BLaER1 treated with 17β-estradiol and CSF1 and Interleukin-3, amounts not matched to agents 10 nM and 100 nM (cell line): Measurements from ENCODE around the gene BMP8B.
"Not testable (repeated sequence)": the region's sequence is repeated elsewhere in the genome, so short reads cannot be mapped to it uniquely, and the experiment has no call there.

Experiments used
- H3K27ac ChIP-seq, 11 experiments: shearing (Covaris generic); formaldehyde crosslinking; 2 replicates each; pipeline ENCODE4 v1.8.1; 2022
- H3K27me3 ChIP-seq, 11 experiments: shearing (Covaris generic); formaldehyde crosslinking; 2 replicates each; pipeline ENCODE4 v1.8.1; 2022
- H3K36me3 ChIP-seq, 11 experiments: shearing (Covaris generic); formaldehyde crosslinking; 2 replicates each; pipeline ENCODE4 v1.8.1; 2022
- H3K4me1 ChIP-seq, 10 experiments: shearing (Covaris generic); formaldehyde crosslinking; 2 replicates each; pipeline ENCODE4 v1.8.1; 2022
- H3K4me2 ChIP-seq, 11 experiments: shearing (Covaris generic); formaldehyde crosslinking; 2 replicates each; pipeline ENCODE4 v1.8.1; 2022
- H3K4me3 ChIP-seq, 10 experiments: shearing (Covaris generic); formaldehyde crosslinking; 2 replicates each; pipeline ENCODE4 v1.8.1; 2022
- H3K9ac ChIP-seq, 11 experiments: shearing (Covaris generic); formaldehyde crosslinking; 2 replicates each; pipeline ENCODE4 v1.8.1; 2022
- H3K9me3 ChIP-seq, 11 experiments: shearing (Covaris generic); formaldehyde crosslinking; replicated peaks in 1 of 11; 2 replicates each; pipeline ENCODE4 v1.8.1; 2022
- H4K20me1 ChIP-seq, 11 experiments: shearing (Covaris generic); formaldehyde crosslinking; 2 replicates each; pipeline ENCODE4 v1.8.1; 2022
- Cebpa-rat ChIP-seq, 11 experiments: shearing (Covaris generic); IDR thresholded peaks; 2 replicates each; pipeline ENCODE4 v1.8.1; 2022

The BMP8B gene

DNA sequence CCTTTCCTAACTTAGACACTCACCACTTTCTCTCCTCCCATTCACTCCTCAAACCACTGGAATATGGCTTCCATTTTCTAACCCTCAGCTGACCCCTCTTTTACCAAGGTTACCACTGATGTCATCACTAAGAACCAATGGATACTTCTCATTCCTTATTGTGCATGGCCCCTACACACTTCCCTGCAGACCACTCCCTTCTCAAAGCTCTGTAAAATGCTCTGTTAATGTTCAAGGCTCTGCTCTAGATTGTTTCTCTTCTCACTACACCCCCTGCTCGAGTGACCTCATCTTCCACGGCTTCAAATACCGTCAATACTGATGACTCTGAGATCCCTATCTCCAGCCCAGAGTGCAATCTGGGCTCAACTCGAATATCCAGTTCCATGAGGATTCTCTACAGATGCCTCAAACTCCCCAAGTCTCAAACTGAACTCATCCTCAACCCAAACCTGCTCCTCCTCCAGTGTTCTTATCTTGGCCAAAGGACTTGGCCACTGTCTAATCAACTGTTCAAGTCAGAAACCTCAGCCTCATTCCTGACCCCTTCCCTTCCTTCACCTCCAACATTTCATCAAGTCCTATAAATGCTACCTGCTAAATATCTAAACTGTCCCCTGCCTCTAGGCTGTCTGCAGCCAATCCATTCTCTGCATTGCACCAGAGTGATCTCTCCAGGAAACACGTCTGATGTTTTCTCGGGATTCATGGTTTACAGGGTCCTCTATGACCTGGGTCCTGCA is 41.3 kb upstream of the BMP8B start:
- H3K27me3 ChIP-seq: no peaks in the 10 kb centered on the region
- no peaks in the 10 kb centered on the region for H3K9me3 ChIP-seq
- no peak overlapping the region for H3K27ac ChIP-seq
- 0 out of 22 replicates have a peak overlapping the region, but pooled peaks of 1 of the 11 experiments have one; percentile 4 for H3K4me2 ChIP-seq
- H3K9ac ChIP-seq: no peak overlapping the region
- no peak for TF ChIP-seq Cebpa-rat (IDR thresholded peaks at IDR 0.05)
- no peak overlapping the region for H3K4me3 ChIP-seq
- peaks cover 20 to 59% (median 30%) of the 10 kb centered on the region in 10 experiments for H3K4me1 ChIP-seq
- H4K20me1 ChIP-seq: no peaks in the 10 kb centered on the region
- H3K36me3 ChIP-seq: peaks cover 0 to 8% (median 0%) of the 10 kb centered on the region in 11 experiments; a peak in 1 of 22 replicates

DNA sequence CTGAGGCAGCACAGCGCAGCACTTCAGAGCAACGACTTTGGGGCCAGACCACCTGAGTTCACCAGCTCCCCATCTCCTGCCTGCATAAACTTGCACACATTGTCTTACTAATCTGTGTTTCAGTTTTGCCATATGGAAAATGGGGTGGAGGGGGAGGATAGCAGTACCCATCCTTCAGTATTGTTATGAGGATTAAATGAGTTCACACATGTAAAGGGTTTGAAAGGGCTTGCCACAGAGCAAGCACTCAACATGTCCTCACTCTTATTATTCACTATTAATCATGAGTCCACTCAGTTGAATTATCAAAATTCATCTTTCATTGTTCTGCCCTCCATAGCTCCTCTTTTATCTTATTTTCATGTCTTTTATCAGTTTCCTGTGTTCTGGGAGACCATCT is 40.1 kb upstream of the BMP8B start:
- TF ChIP-seq Cebpa-rat (IDR thresholded peaks at IDR 0.05): no peak
- H3K27ac ChIP-seq: no peak overlapping the region
- H3K4me1 ChIP-seq: peaks cover 31 to 59% (median 36%) of the 10 kb centered on the region in 10 experiments

DNA sequence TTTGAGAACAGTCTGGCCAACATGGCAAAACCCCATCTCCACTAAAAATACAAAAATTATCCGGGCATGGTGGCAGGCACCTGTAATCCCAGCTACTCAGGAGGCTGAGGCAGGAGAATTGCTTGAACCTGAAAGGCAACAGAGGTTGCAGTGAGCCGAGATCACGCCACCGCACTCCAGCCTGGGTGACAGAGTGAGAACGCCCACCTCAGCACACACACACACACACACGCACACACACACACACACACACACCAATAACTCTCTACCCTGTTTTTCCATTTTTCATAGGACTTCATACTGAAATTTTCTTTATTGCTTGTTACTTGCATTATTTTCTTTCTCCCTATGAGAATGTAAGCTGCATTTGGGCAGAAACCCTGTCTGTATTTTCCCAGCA is 39.6 kb upstream of the BMP8B start:
- H3K9me3 ChIP-seq, H3K27ac ChIP-seq, H3K36me3 ChIP-seq, H3K4me2 ChIP-seq, H3K9ac ChIP-seq, H4K20me1 ChIP-seq, H3K27me3 ChIP-seq, H3K4me3 ChIP-seq: not testable (repeated sequence)
- peaks cover 31 to 56% (median 35%) of the 10 kb centered on the region in 10 experiments for H3K4me1 ChIP-seq

More for the DNA sequence above, 40.1 kb upstream of the BMP8B start:
- H3K4me2 ChIP-seq: no peak overlapping the region
- H3K4me3 ChIP-seq: no peak overlapping the region
- no peak overlapping the region for H3K9ac ChIP-seq
- no peaks in the 10 kb centered on the region for H3K9me3 ChIP-seq
- H3K36me3 ChIP-seq: no peaks in the 10 kb centered on the region
- H4K20me1 ChIP-seq: no peaks in the 10 kb centered on the region
- H3K27me3 ChIP-seq: no peaks in the 10 kb centered on the region

DNA sequence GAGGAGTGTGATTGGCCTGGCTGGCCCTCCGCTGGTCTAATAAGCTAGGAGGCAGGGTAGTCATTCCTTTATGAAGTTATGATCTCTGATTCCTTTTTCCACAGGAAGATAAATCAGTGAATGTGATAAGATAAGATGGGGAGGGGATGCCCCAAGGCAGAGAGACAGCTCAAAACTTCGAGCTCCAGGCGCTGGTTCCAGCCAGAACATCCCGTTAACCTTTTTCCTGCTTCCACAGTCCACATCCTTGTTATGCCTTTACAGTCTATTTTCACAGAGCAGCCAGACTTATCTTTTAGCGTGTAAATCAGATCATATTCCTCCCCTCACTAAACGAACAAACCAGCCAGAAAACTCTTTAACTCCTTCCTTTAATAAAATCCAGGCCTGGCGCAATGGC is 38.5 kb upstream of the BMP8B start:
- peak overlapping the region in 1 of 11 experiments; percentile 22; a peak in 2 of 22 replicates for H3K27ac ChIP-seq
- no peak overlapping the region for H3K9ac ChIP-seq
- H3K4me3 ChIP-seq: no peak overlapping the region
- no peak for TF ChIP-seq Cebpa-rat (IDR thresholded peaks at IDR 0.05)
- no peaks in the 10 kb centered on the region for H4K20me1 ChIP-seq
- H3K36me3 ChIP-seq: no peaks in the 10 kb centered on the region
- no peaks in the 10 kb centered on the region for H3K9me3 ChIP-seq
- no peaks in the 10 kb centered on the region for H3K27me3 ChIP-seq
- H3K4me2 ChIP-seq: peak overlapping the region in 4 of 11 experiments; percentile 65 to 82 (median 76); a peak in 4 of 22 replicates
- H3K4me1 ChIP-seq: peaks cover 25 to 46% (median 34%) of the 10 kb centered on the region in 10 experiments

DNA sequence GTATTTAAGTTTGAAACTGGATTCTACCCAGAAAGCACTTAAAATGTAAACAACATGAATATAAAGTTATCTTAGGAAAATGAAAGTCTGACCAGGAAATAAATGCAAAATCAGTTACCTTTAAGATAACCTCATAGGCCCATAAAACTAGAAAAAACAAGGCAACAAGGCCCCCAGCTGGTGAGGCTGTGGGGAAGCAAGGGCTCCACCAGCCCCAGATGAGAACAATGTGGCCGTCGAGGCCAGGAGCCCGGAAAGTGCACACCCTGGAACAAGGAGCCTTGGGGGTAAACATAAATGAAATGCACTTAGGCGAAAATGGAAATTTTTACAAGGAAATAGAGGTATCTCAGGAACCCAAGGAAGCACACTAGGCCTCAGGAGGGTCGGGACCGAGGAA is 37.9 kb upstream of the BMP8B start:
- Histone ChIP-seq H4K20me1 (no peaks in the 10 kb centered on the region), H3K36me3 (no peaks in the 10 kb centered on the region), H3K9ac (no peak overlapping the region), H3K27me3 (no peaks in the 10 kb centered on the region), H3K9me3 (no peaks in the 10 kb centered on the region), H3K4me1 (peaks cover 25 to 43% (median 34%) of the 10 kb centered on the region in 10 experiments), H3K4me2 (peak overlapping the region; percentile 9 to 82 (median 65); a peak in 13 of 22 replicates), H3K4me3 (no peak overlapping the region), H3K27ac (peak overlapping the region in 1 of 11 experiments; percentile 22; a peak in 2 of 22 replicates)
- no peak for TF ChIP-seq Cebpa-rat (IDR thresholded peaks at IDR 0.05)

DNA sequence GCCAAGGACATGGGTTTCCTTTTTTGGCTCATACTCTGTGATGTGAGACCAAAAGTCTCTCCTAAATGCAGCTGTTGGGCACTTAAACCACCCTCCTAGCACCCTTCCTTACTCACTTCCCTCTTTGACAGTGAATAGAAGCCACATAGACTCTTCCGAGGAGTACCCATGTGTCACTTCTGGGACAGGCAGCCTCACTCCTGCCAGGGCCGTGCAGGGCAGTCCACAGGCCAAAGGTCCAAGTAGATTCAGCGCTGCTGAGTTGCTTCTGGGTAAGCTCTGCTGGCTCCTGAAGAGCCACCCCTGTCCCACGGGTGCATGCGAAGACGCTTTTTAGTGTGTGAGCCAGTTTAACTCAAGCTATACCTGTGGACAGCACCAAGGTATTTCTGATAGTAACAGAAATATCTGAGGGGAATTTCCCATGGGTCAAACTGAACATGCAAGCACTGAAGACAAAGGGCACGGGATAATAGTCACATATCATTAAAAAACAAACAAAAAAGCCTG is 36.8 kb upstream of the BMP8B start:
- Histone ChIP-seq H3K9ac (peak overlapping the region in 2 of 11 experiments; percentile 26 to 43; a peak in 2 of 22 replicates), H3K4me3 (no peak overlapping the region), H3K4me1 (peaks cover 25 to 43% (median 35%) of the 10 kb centered on the region in 10 experiments), H3K9me3 (no peaks in the 10 kb centered on the region), H3K36me3 (no peaks in the 10 kb centered on the region), H3K4me2 (peak overlapping the region; percentile 50 to 82 (median 70)), H4K20me1 (no peaks in the 10 kb centered on the region; a peak in 1 of 22 replicates), H3K27ac (peak overlapping the region in 8 of 11 experiments; percentile 19 to 69 (median 46); a peak in 12 of 22 replicates), H3K27me3 (no peaks in the 10 kb centered on the region)
- TF ChIP-seq Cebpa-rat (IDR thresholded peaks at IDR 0.05): no peak

DNA sequence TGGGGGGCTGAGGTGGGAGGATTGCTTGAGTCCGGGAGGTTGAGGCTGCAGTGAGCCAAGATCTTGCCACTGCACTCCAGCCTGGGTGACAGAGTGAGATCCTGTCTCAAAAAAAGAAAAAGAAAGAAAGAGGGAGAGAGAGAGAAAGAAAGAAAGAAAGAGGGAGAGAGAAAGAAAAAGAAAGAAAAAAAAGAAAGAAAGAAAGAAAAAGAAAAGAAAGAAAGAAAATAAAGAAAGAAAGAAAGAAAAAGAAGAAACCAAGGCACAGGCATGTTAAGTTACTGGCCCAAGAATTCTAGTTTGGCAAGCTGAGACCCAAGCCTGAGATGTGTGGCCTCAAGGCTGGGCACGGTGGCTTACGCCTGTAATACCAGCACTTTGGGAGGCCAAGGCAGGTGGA is 34.8 kb upstream of the BMP8B start:
- H3K27me3 ChIP-seq, H3K27ac ChIP-seq, H3K4me2 ChIP-seq, H4K20me1 ChIP-seq, H3K9me3 ChIP-seq, H3K36me3 ChIP-seq, H3K9ac ChIP-seq, H3K4me3 ChIP-seq: not testable (repeated sequence)
- H3K4me1 ChIP-seq: peaks cover 25 to 53% (median 42%) of the 10 kb centered on the region in 10 experiments

DNA sequence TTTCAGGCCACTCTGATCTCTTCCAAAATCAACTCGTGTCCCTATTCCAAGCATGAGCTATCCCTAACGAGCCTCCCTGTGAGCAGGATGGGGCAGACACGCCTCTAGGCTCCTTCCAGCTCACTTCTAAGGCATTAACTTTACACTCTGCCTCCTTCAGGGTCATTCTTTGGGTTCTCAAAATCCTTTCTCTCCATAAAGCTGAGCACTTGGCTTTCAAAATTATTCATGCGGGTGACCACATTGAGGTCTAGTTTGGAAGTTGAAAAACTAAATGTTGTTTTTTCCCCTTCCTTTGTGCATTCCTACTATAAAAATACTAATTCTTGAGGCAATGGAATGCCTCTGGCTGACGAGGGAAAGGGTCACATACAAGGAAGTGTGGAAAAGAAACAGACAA is 33.5 kb upstream of the BMP8B start:
- H4K20me1 ChIP-seq: no peaks in the 10 kb centered on the region; a peak in 1 of 22 replicates
- no peak overlapping the region for H3K27ac ChIP-seq
- no peak for TF ChIP-seq Cebpa-rat (IDR thresholded peaks at IDR 0.05)
- no peak overlapping the region for H3K4me2 ChIP-seq
- H3K4me3 ChIP-seq: no peak overlapping the region
- H3K9me3 ChIP-seq: no peaks in the 10 kb centered on the region
- H3K9ac ChIP-seq: no peak overlapping the region
- no peaks in the 10 kb centered on the region for H3K36me3 ChIP-seq
- H3K4me1 ChIP-seq: peaks cover 33 to 63% (median 50%) of the 10 kb centered on the region in 10 experiments
- H3K27me3 ChIP-seq: no peaks in the 10 kb centered on the region

DNA sequence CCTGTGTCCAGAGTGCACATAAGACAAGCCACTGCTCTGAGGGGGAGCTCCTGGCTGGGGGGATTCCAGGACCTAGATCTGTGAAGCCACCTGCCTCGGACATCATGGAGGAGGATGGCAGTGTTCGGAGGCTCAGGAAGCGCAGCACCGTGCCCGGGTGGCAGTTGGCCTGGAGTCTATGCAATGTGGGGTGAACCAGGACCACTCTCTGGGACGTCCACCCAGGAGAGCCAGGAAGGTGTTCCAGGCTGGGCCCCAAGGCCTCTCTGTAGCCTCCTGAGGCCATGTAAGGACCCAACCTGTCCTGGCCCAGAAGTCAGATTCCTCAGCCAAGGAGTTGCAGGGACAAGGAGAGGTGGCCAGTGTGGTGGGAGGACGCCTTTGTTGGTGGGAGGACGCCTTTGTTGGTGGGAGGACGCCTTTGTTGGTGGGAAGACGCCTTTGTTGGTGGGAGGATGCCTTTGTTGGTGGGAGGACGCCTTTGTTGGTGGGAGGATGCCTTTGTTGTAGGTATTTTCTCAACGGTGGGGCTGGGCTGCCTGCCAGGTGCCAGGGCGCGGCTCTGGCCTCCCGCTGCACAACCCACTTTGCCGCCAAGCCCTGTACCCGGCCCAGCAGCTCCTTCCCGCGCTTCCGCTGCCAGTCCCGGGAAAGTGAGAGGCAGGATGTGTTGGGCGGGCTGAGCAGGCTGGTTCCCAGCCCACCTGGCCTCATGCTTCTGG is 30.6 kb upstream of the BMP8B start:
- Histone ChIP-seq H3K36me3 (no peaks in the 10 kb centered on the region), H3K4me3 (no peak overlapping the region), H3K27me3 (no peaks in the 10 kb centered on the region), H3K9ac (no peak overlapping the region), H3K27ac (no peak overlapping the region), H4K20me1 (no peaks in the 10 kb centered on the region; a peak in 1 of 22 replicates), H3K4me2 (peak overlapping the region in 7 of 11 experiments; percentile 9 to 45 (median 27); a peak in 10 of 22 replicates), H3K4me1 (peaks cover 12 to 37% (median 29%) of the 10 kb centered on the region in 10 experiments), H3K9me3 (no peaks in the 10 kb centered on the region)
- no peak for TF ChIP-seq Cebpa-rat (IDR thresholded peaks at IDR 0.05)
